ENCODE results near the gene FAHD2A. TPM values are rescaled to one million over a fixed set of nuclear protein-coding genes. Genes with fewer than 3 reads are reported as not detected.

The FAHD2A gene
- total and polyA plus RNA-seq, 2 donors (not counting 3 experiments of a cell fraction or from before 2014, with no cell fraction given): 33.1 to 37.0 TPM

GRCh38 chr2:95376311-95377215, 25.9 kb upstream of the FAHD2A start:
- H3K4me1 ChIP-seq (ENCODE audit: control insufficient read depth, extremely low read depth, insufficient read depth, low read length): no peaks in the 10 kb centered on the region
- H3K9me1 ChIP-seq (replicated peaks; ENCODE audit: control insufficient read depth, extremely low read depth, insufficient read depth, low read length): no peaks in the 10 kb centered on the region
- DNase-seq (ENCODE audit: low read depth, low spot score) (no peak), FAIRE-seq (no peak)
- dilution Hi-C loops (cut with MboI; ENCODE audit: extremely low pct_ligation_motif_present, low sequenced_read_pairs) (no loop called here), intact Hi-C loops (cut with micrococcal nuclease) (no loop called here)
- H3K79me2 ChIP-seq (ENCODE audit: control insufficient read depth, insufficient read depth, low read length): no peaks in the 10 kb centered on the region
- POLR2A ChIA-PET: no interaction called here
- H3K9ac ChIP-seq (replicated peaks; ENCODE audit: extremely low read depth, insufficient read depth, low read length): no peak overlapping the region
- no peaks in the 10 kb centered on the region for H3K36me3 ChIP-seq (ENCODE audit: control insufficient read depth in 2 of 2, extremely low read depth in 1 of 2, insufficient read depth in 2 of 2, low read length in 2 of 2)
- no peaks in the 10 kb centered on the region for H3K9me3 ChIP-seq (replicated peaks; ENCODE audit: control insufficient read depth, insufficient read depth, low read length)
- no peaks in the 10 kb centered on the region for H4K20me1 ChIP-seq (replicated peaks; ENCODE audit: control insufficient read depth, extremely low read depth, insufficient read depth, low read length)
- no peak overlapping the region for H2AFZ ChIP-seq (ENCODE audit: low read depth, low read length)
- no peak overlapping the region for H3K4me2 ChIP-seq (ENCODE audit: insufficient read depth, low read length)
- no peak overlapping the region for H3K4me3 ChIP-seq (replicated peaks in 1 of 3; ENCODE audit: insufficient read depth in 1 of 3, low read depth in 1 of 3, low read length in 3 of 3)
- no peak for TF ChIP-seq MAX (IDR thresholded peaks at IDR 0.05; ENCODE audit: insufficient read depth, insufficient read length)
- TF ChIP-seq MYC (IDR thresholded peaks at IDR 0.05; ENCODE audit: low read depth, low read length): no peak
- no peak for TF ChIP-seq EZH2 (IDR thresholded peaks at IDR 0.05; ENCODE audit: borderline replicate concordance, low read depth, low read length, severe bottlenecking)
- no peak for TF ChIP-seq GATA2 (IDR thresholded peaks at IDR 0.05; ENCODE audit: insufficient read depth, insufficient read length, low read depth, low read length)
- TF ChIP-seq POLR2A (IDR thresholded peaks at IDR 0.05; ENCODE audit: low read depth, low read length): no peak
- TF ChIP-seq JUN (IDR thresholded peaks at IDR 0.05; ENCODE audit: borderline replicate concordance, insufficient read depth, insufficient read length, low read depth): no peak
- TF ChIP-seq POLR2AphosphoS5 (IDR thresholded peaks at IDR 0.05; ENCODE audit: insufficient read depth, low read depth, low read length): no peak
- no peak for TF ChIP-seq FOS (IDR thresholded peaks at IDR 0.05; ENCODE audit: borderline replicate concordance, insufficient read depth, low read length)
- TF ChIP-seq CTCF (IDR thresholded peaks at IDR 0.05; ENCODE audit: extremely low read depth in 1 of 2, insufficient read depth in 1 of 2, low read depth in 1 of 2, low read length in 2 of 2): no peak
- H3K27ac ChIP-seq (ENCODE audit: insufficient read depth, low read depth, low read length): no peak overlapping the region
- CTCF ChIA-PET: interaction anchor here (4.8 kb wide), 1 partner anchor 12 kb away, joined by 28 read pairs; no protein-coding TSS in a partner anchor
- BruUV-seq (replicated peaks): no TSS peak
- H3K27me3 ChIP-seq (ENCODE audit: control insufficient read depth in 2 of 2, insufficient read depth in 2 of 2, low read length in 2 of 2): no peaks in the 10 kb centered on the region
